GM18868 (cell line): ENCODE measurements around the gene FGF7.
"Not testable (repeated sequence)": the region's sequence is repeated elsewhere in the genome, so short reads cannot be mapped to it uniquely, and the experiment has no call there.

ENCODE experiments used
- ATAC-seq: cut with Tn5 transposase; IDR thresholded peaks from one replicate; pipeline ENCODE4 v1.9.1; 2021; ENCODE audit warnings: mild to moderate bottlenecking, moderate library complexity; ENCODE audit not compliant: unreplicated experiment

Gene FGF7

DNA sequence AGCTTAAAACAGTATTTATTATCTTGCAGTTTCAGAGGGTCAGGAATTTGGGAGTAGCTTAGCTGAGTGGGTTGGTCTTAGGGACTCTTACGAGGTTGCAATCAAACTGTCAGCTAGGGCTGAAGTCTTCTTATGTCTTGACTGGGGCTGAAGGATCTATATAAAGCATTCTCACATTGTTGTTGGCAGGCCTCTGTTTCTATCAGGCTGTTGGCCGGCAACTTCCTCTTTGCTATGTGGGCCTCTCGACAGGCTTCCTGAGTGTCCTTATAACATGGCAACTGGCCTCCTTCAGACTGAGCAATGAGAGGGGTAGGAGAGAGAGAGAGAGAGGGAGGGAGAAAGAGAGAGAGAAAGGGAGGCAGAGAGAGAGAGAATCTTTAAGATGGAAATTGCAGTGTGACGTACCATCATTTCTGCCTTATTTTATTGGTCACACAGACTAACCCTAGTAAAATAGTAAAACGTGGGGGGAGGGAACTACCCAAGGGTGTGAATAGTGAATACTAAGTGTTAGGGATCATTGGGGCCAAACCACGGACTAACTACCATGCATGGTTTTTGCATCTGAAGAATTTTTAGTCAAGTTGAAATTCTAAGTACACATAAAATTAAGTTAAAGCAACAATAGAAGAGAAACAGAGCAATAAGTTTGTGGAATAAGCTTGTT is 16.1 kb downstream of the FGF7 start:
- peak; percentile 87 for ATAC-seq

DNA sequence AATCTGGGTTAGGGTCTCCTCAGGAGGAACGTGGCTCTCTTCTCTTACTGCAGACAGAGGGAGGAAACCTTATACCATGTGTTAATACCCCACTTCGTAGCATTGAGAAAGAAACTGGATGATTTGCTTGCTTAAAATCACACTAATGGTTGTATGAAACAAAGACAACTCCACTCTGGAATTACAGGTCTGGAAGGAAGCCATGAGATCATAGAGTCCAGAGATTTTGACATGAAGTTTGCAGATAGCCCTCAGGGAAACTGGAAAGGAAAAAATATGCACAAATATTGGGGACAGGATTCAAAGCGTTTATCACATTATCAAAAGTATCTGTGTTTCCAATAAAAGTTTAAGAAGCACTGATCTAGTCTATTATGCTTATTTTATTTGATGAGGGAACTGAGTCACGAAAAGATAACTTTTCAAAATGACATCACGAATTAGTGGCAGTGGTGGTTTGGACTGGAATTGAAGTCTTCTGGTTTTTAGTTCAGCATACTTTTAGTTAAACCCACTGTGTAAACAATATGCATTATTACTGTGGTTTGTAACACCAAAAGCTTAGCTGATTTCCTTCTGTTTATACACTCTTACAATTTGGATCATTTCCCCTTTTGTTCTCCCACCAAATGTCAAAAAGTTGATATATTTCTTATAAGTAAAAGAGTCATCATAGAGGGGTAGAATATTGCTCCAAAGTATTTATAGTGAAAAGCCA is 16.8 kb downstream of the FGF7 start:
- ATAC-seq: no peak

- ATAC-seq: no peak
Observed at GRCh38 chr15:49441356-49441755, 18.3 kb downstream of the FGF7 start.

- no peak for ATAC-seq
Observed at GRCh38 chr15:49441816-49442215, 18.8 kb downstream of the FGF7 start.

DNA sequence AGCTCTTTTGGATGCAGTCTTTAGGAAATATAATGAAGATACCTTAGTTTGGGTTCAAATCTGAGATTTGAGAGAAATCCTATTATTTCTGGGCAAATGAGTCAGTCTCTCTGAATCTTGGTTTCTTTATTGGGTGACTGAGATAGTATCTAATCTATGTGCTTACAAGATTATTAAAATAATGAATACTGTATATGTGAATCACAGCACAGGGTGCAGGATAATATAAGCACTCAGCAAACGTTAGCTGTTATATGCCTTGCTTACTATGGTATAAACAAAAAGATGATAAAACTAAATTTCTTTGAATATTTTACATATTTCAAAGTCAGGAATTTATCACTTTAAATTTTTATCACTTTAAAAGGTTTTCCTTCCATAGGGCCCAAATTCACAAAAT is 29.6 kb downstream of the FGF7 start:
- no peak for ATAC-seq

DNA sequence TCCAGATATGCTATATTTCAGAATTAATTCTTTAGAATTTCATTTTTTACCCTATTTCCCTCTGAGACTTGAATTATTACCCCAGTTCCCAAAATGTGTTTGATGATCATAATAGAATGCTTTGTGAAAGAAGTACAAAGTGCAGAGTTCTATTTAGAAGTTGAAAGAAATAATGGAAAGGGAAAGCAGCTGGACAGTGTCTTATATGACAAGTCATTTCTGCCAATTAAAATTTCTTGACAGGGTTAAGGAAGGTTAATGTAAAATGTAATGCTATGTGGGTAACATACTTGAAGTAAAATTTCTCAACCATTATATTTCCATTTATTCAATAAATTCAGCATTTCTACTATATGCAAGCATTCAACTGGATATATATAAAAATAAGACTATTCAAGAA is 33.1 kb downstream of the FGF7 start:
- ATAC-seq: no peak

- ATAC-seq: no peak
Observed at GRCh38 chr15:49458145-49458544, 35.1 kb downstream of the FGF7 start.

DNA sequence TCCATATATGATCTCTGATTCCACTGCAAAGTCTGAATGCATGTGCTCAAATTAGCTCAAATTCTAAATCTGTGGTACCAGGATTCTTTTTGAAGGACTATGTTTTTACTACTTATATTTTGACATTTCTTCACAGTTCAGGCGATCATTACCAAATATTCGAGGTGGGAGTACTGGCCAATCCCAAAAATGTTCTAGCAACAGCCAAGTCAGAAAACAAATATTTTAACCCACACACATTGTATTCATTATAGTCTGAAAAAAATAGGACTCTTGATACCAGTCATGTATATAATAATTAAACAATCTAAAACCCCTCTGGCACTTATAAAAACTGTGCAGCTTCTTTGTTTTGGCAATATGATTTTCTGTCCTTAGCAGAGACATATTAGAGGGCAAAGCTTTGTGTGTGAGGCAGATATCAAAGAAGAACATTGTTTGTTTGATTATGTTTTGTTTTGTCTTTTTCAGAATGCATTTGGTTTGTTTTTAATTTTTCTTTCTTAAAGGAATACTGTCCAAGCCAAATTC is 37.4 kb downstream of the FGF7 start:
- no peak for ATAC-seq

DNA sequence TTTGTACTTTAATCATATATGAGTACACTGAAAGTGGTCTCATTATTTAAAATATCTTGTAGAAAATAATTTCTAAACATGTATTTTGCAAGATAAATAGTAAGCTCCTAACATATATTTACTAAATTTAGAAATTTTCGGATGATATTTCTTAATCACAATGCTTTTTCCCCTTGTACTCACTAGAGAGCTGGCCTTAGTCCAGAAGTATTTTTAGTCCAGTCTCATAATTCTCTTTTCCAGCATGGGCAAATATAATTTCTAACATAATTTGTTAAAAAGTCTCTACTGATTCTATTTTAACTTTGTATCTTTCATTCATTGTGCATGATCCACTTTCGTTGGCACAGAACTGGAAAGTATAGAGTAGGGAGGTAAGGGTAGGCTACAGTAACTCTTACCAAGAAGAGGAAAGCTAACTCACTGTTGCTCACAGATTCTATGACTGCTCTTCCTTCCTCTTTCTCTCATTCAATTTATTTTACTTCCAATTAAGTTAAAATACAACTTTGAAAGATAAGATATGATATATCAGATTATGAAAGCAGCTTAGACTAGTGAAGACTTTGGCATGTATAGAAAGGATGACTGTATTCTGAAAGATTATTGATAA is 39.3 kb downstream of the FGF7 start:
- no peak for ATAC-seq

DNA sequence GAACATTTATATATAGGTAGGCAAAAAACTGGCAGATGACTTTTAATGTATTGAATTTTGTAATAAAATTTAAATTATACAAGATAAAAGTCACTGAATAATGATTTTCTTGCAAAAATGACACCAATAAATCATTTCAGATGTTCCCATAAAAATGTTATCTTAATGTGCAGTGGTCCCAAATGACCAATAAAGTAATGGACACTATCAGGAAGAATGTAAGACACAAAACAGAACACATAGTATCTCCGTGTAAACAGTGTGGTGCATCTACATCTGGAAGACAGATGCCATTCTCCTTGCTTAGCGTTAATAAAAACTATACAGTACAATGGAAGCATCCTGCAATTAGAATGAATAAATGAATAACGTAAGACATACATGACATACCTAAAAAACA is 41.5 kb downstream of the FGF7 start:
- no peak for ATAC-seq

DNA sequence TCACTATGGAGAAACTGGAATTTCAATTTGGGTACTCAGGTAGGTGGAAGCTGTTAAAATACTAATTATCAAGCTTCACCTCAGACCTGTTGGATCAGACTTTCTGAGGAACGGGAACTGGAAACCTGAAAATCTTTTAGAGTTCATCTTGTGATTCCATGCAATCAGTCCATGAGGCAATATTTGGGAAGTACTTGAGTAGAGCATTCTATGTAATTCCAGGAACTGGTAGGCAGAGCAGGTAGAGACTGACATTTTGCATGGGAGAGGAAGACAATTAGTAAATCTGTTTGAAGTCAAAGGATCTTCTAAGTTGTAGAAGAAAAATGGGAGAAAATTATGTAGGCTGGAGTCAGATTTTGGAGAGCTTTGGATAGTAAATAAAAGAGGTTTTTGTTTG is 43.1 kb downstream of the FGF7 start:
- ATAC-seq: no peak

DNA sequence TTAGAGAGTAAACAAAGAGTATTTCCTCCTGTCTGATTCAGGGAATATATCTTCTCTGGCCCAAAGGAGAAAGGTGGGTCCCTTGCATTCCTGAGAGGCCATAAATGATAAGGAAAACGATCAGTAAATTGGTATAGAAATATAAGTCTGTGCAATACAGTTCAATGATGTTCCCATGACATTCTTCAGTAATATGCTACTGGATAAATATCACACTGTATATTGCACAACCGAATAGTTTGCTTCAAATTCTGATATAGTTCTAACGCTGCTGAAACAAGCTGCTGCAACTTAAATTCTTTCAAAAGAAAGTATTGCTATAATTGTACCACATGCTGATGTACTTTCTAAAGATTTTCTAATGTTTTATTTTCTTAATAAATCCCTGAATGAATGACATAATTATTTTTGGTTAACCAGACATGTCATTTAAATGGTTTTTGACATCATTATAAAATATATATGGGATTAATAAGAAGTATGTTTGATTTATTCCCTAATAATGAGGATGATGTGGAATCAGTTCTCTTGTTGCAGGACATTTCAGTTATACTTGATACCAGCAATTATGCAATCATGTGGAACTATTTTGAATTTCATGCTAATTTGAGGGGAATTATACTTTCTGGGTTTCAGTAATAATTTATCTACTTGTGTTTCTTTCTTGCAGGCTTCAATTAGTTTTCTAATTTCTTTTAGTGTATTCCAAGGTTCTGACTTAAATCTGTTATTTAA is 44.9 kb downstream of the FGF7 start:
- no peak for ATAC-seq

DNA sequence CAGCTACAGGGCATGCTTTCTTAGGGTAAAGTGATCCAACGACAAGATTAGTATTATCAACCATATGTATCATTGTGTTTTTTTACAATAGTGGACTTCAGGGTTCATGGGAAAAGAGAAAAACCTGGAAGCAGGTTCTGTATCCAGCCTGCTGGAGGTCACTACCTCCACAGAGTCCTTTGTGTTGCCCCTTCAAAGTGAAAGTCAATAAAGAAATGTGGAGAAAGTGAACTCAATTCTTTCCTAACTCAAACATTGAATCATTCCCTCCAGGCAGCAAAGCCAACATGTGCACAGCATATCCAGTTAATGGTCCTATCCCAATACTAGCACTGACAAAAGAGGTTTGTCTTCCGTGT is 45.4 kb downstream of the FGF7 start:
- ATAC-seq: no peak

GRCh38 chr15:49471248-49471647 is 48.2 kb downstream of the FGF7 start:
- ATAC-seq: not testable (repeated sequence)

DNA sequence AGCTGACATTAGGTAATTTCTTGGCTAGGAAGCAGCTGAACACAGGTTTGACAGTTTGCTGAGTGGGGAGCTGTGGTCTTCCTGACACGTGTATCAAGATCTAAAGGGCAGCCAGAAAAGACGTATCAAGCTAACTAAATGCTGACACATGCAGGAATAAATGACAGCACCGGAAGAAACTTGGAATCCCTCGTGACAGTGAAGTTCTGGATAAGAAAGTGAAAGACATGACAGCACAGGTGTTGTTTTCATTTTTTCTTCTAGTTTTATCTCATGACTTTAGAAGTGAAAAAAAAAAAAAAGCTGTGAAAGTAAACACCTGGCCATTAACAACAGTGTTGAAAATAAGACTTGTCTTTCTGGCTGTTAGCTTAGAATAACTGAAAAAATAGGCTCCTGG is 48.7 kb downstream of the FGF7 start:
- ATAC-seq: peak; percentile 84

- no peak for ATAC-seq
Observed at GRCh38 chr15:49472338-49472737, 49.3 kb downstream of the FGF7 start.

DNA sequence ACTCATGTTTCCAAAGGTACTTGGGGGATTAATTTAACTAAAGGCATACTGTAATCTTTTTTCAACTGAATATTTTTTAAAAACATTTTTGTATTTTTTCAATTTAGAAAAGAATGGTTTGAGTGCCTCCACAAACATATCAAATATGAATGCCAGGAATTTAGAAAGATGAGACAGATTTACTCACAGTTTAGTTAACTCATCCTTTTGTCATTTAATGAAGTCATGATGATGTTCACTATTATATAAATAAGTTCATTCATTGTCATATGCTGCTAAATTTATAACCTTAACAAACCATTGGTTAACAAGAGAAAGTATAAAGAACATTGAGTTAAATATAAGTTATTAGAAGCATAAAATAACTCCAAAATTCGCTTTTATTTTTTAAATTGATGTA is 50.0 kb downstream of the FGF7 start:
- no peak for ATAC-seq

DNA sequence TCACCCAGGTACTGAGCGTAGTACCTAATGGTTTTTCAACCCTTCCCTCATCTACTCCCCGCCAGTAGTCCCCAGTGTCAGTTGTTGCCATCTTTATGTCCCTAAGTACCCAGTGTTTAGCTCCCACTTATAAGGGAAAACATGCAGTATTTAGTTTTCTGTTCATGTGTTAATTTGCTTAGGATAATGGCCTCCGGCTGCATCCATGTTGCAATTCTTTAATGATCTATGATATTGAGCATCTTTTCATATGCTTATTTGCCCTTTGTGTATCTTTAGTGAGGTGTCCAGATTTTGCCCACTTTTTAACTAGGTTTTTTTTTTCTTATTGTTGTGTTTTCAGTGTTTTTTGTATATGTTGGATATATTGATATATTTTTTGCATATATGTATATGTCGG is 55.0 kb downstream of the FGF7 start:
- not testable (repeated sequence) for ATAC-seq

- not testable (repeated sequence) for ATAC-seq
Observed at GRCh38 chr15:49478982-49479381, 55.9 kb downstream of the FGF7 start.

- ATAC-seq: not testable (repeated sequence)
Observed at GRCh38 chr15:49485401-49485800, 62.4 kb downstream of the FGF7 start.

DNA sequence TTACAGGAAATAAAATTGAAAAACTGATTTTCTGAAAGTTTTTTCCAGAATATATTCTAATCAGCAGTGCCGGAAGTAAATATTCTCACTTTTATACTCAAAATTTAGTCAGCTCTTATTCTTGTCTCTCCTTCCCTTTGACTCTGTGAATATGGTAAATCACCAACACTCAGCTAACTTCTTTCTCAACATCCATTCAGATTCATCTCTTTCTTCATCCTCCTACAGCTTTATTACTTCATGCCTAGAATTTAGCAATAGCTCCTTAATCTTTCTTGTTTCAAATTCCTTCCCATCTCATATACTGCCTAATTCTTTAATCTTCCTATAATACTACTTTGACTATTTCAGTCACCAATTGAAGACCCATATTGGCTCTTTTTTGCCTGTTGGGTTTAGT is 67.9 kb downstream of the FGF7 start:
- no peak for ATAC-seq
